DMS114 treated with DMSO at 0.1 percent for 48 hours (cell line): Measurements from ENCODE around the gene URB1.
"Not testable (repeated sequence)": the region's sequence is repeated elsewhere in the genome, so short reads cannot be mapped to it uniquely, and the experiment has no call there.

ENCODE experiments used
- DNase-seq: peaks from one replicate; lab custom pipeline; 2025; ENCODE audit not compliant: unreplicated experiment; lab: John Stamatoyannopoulos, UW

The URB1 gene

DNA sequence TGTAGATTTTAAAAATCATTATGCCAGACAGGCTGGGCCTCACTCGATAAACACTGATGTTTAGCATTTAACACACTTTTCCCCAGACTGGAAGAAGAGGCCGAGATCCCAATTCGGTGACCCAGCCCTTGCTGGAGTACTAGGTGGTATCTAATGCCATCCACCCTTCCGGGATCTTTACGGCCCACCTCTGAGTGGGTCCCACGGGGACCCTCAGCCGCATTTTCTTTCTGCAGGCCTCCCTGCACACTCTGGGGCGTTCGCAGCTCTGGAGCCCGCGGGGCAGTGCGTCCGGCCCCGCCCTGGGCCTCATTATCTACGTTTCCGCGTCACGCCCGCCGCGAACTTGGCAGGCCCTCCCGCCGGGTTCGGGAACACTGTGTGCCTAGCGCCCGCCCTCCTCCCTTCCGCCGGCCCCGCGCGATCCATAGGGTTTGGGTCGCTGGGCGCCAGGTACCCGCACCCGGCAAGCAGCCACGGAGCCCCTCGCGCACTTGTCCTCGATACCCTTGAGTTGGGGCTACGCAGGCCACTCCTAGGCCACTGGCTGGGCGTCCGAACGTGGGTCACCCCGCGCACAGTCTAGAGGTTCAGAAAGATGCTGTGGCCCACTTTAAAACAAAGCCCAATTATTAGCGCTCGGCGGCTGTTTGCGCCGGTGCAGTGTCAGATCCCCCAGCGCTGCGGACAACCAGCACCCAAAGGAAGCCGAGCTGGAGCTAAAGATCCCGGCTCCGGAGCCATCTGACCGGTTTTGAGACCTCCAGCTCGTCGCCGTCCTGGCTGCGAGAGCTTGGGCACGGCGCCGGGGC lies 18.7 kb upstream of the URB1 start:
- DNase-seq = no peak

DNA sequence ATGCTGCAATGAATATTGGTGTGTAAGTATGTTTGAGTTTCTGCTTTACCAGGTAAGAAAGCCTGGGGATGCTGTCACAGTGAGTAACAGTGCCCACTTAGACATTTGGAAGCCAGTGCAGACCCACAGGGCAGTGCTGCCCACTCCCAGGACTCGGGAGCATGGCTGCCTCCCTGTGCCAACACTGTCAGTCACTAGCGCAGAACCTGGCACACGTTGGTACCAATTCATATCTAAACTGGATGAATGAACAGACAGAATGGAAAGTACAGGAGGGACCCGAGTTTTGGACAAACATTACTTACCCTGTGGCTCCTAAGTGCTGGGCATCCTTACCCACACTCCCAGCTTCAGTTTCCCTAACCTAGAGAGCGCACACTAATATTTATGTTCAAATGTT lies 18.1 kb upstream of the URB1 start:
- no peak for DNase-seq

DNA sequence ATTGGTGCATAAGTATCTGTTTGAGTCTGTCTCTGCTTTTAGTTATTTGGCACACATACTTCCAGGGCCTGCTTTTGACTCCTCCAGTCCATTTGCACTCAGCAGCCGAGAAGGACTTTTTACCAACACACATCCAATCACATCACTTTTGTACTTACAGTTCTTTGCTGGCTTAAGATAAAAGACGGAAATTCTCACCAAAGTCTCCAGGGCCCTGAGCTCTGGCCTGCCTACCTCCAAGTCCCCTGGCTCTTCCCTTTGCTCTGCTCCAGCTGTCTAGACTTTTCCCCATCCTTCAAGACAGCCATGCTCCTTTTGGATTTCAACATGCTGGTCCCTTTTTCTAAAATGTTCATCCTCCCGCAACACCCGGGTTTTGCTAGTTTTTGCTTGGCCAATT lies 17.5 kb upstream of the URB1 start:
- DNase-seq = no peak

DNA sequence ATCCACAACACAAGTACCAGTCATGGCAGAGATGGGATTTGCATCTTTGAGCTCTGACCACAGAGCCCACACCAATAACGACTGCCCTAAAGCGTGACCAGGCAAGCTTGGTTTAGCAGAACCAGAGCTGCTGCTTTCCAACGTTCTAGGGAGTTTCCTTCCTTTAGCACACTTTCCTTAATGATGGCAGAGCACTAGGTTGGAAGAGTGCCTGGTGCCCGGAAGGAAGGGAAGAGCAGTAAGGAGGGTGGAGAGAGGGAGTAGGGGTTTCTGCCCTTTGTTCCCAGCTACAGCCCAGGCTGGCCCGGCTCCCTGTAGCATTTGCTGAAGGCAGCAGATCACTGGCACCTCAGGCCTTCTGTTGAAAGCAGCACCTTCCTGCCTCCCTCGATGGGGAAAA lies 13.6 kb upstream of the URB1 start:
- DNase-seq = no peak

DNA sequence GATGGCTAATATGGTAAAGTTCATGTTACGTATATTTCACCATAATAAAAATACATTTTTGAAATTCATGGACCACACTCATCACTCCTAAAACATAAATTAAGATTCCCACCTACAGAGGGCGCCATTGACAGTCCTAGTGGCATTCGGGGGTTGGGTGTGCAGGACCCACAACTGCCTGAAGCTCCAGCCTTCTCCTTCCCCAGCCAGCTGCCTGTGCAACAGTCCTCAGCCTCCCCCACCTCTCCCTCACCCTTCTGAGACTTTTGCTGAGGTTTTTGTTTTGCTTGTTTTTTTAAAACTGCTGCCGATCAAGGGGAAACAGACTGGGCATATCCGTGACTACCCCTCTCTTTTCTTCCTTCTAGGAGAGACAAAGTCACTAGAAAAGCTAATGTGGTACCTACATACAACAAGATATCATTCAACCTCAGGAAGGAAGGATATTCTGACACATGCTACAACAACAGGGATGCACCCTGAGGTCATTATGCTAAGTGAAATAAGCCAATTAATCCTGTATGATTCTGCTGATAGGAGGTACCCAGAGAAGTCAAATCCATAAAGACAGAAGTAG lies 10.5 kb upstream of the URB1 start:
- peak; percentile 15 for DNase-seq

DNA sequence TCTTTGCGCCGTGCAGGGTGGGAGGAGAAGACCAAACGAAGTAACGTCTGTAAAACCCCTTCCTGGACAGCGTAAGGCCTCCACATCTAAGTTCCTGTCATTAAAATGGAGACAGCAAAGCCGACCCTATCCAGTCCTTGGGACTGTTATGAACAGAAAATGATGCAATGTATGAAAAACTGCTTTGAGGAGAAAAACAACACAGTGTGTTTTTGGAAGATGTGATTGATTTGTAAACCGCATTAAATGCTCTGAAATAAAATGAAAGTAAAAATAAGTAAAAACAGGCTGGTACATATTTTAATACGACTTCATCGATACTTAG lies 827 bp upstream of the URB1 start:
- no peak for DNase-seq

DNA sequence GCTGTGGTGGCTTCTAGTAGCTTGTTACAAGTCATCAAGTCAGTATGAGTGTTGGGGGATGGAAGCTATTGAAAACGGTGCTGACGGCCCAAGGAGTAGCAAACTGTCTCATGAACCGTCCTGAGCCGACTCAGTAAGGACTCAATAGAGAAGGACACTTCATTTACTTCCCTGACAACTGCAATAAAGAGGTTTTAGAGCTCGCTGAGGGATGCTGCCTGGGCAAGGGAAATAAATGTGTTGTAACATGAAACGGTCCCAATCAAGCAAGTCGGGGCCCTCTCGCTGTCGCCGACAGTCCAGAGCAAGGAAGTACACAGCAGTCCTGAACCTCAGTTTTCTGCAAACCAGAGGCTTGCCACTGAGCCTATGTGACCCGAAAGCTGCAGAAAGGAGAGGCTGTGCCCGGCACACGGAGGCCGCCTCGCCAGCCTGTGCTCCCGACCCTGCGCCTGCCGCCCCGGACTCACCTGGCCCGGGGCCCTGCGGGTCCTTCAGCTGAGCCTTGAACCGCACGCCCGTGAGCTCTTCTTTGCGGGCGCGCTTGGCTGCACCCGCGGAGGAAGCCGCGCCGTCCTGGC lies 423 bp downstream of the URB1 start:
- no peak for DNase-seq

DNA sequence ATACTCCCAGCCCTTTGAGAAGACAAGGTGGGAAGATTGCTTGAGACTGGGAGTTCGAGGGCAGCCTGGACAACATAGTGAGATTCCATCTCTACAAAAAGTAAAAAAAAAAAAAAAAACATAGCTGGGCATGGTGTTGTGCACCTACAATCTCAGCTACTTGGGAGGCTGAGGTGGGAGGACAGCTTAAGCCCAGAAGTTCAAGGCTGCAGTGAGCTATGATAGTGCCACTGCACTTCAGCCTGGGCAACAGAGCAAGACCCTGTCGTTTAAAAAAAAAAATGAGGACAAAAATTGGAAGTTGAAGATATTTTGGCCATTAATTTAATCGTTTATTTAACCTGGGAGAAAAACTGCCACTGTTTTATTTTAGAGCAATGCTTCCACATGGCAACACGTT lies 1.1 kb downstream of the URB1 start:
- DNase-seq = no peak

DNA sequence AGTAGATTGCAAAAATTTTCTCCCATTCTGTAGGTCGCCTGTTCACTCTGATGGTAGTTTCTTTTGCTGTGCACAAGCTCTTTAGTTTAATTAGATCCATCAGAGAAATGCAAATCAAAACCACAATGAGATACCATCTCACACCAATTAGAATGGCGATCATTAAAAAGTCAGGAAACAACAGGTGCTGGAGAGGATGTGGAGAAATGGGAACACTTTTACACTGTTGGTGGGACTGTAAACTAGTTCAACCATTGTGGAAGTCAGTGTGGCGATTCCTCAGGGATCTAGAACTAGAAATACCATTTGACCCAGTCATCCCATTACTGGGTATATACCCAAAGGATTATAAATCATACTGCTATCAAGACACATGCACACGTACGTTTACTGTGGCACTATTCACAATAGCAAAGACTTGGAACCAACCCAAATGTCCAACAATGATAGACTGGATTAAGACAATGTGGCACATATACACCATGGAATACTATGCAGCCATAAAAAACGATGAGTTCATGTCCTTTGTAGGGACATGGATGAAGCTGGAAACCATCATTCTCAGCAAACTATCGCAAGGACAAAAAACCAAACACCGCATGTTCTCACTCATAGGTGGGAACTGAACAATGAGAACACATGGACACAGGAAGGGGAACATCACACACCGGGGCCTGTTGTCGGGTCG lies 2.1 kb downstream of the URB1 start:
- not testable (repeated sequence) for DNase-seq

DNA sequence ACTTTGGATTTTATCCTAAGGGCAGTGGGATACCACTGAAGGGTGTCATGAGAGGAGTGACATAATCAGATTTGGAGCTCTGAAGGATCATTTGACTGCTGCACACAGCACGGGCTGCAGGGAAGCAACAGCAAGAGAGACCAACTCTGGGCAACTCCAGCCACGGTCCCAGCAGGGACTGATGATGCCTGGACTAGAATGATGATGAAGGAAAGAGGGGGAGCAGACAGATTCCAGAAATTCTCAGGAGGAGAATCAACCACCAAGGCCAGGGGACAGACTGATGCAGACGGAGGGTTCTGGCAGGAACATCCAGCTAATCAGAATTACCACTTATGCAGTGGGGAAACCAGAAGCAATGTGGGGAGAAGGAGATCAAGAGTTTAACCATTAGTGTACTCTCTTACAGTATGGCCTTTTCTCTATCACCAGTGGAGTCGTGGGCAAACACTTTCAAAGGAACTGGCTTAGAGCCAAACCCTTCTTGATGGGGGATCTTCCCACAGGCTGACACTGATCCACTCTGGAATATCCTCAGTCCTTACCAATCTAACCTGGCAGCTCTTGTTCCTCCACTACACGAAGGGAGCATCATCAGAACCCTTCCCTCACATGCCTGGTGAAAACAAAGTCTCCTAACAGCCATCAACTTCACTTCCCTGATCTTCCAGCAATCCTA lies 3.3 kb downstream of the URB1 start:
- DNase-seq = no peak

DNA sequence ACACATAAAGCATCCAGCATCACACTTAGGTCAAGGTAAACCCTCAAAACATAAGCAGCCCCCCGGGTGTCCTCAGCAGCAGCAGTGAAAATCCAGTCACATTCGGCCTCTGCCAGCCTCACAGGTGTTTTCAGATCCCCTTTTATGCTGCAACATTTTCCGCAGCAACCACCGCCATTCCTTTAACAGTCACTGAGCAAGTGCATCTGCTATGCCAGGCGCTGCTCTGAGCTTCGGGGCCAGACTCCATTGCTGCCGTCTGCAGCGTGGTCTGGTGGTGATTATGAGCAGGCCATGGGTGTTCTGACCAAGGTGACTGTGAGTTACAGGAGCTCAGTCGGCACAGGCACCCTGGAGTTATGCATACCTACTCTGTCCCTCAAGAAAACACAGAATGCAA lies 4.5 kb downstream of the URB1 start:
- no peak for DNase-seq

DNA sequence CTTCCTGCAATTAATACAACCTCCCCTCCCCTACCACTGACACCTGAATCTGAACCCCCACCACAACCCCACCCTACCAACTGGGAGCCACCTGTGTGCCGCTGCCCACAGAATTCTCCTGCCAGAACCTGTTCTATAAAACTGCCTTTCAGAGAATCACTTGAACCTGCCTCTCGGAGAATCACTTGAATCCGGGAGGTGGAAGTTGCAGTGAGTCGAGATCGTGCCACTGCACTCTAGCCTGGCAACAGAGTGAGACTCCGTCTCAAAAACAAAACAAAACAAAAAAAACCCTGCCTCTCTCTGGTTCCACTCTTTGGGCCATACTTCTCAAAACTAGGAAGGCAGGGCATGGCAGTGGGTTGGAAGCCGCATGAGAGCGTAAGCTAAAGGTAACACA lies 5.7 kb downstream of the URB1 start:
- DNase-seq = no peak

DNA sequence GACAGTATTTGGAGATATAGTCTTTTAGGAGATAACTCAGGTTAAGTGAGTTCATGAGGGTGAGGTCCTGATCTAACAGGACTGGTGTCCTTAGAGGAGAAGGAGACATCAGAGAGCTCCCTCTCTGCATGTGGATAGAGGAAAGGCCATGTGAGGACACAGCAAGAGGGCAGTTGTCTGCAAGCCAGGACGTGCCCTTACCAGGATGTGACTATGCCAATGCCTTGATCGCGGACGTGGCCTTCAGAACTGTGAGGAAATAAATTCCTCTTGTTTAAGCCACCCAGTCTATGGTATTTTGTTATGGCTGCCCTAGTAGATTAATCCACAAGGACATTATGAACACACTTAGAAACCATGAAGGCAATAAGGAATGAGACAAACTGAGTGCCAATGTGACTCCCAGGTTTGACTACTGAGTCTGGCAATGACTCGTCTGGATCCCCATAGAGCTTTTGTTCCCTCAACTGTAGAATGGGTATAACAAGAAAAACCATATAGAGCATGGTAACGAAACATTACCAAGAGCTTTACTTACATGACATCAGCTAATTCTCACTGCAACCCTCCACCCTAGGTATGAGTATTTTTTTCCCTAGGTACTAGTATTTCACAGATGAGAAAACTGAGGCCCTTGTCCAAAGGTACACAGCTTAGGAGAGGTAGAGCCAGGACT lies 6.5 kb downstream of the URB1 start:
- DNase-seq = no peak

DNA sequence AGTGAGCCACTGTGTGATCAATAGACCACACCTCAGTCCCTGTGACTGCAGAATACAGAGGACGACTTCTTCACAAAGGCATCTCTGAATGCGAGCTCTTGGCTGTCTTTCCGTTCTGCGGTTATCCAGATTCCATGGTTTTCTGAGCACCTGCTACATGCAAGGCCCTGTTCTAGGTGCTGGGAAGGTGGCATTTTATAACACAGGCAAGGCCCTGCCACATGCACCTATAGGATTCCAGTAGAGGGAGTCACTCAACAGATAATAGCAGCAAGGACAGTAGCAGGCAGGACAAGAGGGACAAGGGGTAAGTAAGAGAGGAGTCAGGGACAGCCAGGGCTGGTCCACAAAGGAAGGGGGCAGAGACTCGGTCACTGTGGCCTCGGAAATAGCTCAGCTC lies 9.0 kb downstream of the URB1 start:
- no peak for DNase-seq

DNA sequence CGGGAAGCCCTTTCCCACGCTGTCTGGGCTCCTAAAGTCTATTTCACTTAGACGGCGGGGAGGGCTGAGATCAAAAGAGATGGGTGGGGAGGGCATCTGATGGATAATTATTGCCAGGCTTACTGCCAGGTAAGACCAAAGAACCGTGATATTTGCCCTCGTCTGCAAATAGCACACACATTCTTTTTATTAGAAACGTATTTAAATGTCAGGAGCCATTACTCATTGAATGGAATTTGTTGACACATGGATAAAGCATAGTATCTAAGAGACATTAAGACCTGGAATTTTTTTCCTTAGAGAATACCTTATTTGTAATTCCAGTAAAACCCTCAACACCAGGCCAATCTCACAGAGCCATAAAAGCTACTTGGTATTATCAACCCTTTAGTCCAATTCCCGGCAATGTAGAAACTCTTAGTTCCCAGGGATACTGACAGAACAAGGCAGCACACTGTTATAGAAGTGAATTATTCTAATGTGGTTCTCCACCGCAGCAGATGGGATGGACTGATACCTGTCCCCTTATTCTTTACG lies 10.6 kb downstream of the URB1 start:
- no peak for DNase-seq

DNA sequence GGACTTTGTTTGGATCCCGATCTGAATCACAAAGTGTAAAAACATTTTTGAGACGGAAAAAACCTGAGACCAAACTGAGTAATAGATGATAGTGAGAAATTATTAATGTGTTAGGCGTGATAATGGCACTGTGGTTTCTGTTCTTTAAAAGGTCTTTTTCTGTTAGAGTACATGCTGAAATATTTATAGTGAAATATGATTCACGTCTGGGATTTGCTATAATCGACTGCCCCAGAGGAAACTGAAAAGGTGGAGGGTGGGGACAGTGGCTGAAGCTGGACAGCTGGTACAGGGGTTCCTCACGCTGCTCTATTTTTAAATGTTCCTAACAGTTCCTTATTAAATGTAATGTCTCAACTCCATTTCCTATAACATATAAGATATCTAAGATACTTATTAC lies 11.2 kb downstream of the URB1 start:
- DNase-seq = no peak

DNA sequence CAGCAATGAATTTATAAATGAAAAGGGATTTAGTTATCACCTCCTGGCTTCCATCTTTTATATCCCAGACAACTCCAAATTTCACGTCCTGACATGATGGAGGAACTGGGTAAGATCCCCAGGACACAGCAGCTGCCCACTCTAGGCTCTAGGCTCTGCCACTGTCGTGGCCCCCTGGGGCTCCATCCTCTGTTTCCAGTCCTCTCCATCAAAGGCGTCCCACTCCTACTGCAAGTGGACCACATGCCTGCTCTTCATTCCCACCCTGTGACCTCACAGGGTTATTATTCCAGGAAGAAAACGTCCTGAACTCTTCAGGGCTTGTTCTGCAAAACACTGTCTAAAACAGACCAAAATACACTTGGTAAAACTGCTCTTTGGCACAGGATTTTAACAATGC lies 11.9 kb downstream of the URB1 start:
- DNase-seq = no peak

DNA sequence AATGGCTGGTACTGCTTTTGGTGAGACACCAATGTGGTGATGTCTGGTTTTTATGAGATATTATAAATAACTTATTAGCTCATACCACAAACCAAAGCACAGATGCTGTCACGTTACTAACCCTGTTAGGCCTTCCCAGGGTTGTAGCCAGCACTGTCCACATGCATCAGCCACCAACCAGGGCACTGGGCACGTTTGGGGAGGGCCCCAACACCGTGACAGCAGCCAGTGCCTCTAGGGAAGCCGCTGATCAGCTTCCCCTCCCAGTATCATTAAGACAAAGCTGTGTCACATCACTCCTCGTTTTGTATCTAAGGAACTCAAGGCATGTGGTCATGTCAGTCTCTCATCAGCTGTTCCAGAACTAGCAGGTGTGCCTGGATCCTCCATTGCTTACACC lies 13.9 kb downstream of the URB1 start:
- no peak for DNase-seq

DNA sequence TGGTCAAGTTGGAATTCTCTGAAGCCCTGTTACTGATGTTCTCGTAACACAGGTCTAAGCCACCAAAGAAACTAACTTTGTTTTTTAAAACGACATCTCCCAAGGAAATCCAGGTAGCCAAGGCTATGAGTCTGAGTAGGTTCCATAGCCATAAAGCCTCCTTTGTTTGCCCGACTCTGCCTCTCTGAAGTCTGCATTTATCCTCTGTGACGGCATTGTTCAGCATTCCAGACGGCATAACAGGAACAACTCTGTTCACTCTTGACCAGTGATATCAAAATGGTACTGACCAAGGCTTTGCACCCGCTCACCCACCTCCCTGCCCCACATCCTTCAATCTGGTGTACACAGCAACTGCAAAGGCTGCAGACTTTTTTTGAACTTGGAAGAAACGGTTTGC lies 14.8 kb downstream of the URB1 start:
- DNase-seq = no peak

DNA sequence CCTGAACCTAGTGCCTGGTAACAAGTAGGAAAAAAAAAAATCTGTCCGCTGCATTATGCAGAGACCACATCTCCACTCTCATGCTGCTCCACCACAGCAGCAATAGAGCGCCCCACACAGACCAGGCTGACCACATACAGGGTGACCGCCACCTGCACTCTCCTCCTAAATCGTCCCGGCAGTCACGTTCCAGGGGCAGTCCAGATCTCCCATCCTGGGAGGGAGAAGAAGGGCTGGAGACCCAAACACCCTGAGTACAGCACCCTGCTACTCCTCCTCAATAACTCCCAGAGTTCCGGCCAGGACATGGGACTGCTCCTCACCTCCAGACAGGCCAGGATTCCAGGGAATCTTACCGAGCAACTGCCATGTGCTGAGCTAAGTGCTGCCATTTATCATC lies 15.3 kb downstream of the URB1 start:
- DNase-seq = no peak

DNA sequence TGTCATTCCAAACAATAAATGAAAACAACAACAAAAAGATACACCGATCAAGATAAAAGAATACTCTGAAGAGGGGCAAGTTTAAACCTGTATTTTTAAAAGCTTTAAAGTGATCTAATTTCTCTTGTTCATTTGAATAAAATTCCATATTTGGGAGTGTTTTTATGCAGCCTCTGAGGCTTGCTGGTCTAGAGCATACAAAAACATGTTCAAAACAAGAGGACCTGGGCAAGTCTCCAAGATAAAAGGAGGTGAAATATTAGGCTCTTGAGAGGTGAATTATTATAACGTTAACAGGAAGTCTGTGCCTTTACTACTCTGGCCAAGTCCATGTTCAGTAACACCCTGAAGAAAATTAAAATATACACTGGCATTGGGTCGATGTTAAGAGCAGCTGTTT lies 20.1 kb downstream of the URB1 start:
- no peak for DNase-seq
